ENCODE measurements around the gene KRT80.

KRT80 gene

GRCh38 chr12:52127683-52128450 is 63.9 kb downstream of the KRT80 start:
- no peak for DNase-seq

GRCh38 chr12:52126605-52127578 is 64.9 kb downstream of the KRT80 start:
- DNase-seq: no peak

GRCh38 chr12:52126050-52126604 is 65.7 kb downstream of the KRT80 start:
- DNase-seq: no peak

- no peak for DNase-seq
Observed at GRCh38 chr12:52125476-52125900, 66.3 kb downstream of the KRT80 start.

DNA sequence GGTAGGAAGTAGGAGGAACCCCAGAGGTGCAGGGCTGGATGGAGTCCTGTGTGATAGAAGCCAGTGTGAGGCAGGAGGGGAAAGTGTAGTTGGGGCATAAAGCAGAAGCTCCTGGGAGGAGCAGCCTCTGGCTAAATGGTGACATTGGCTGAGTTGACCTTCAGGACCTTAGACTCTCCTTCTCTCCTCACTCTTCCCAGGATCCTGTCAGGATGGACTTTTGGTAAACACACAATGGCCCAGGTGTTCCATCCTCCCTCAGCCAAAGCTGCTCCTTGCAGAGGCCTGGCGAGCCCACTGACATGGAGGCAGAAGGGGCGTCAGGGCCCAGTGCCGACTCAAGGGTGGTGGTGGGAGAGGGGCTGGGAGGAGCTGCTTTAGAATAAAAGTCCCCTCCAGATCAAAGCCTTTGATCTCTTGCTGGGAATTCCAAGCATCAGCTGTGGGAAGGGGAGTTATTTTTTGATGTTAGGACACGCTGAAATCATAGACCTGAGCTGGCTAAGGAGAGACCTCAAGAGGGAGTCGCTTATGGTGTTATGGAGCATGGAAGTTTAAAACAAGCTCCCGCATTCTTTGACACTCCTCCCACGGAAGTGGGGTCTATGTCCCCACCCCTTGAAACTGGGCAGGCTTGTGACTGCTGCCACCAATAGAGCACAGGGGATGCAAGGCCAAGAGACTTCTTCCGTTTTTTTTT is 68.2 kb downstream of the KRT80 start:
- no peak for DNase-seq

GRCh38 chr12:52122904-52123303 is 68.9 kb downstream of the KRT80 start:
- DNase-seq: no peak

- no peak for DNase-seq
Observed at GRCh38 chr12:52122540-52122871, 69.3 kb downstream of the KRT80 start.

GRCh38 chr12:52121824-52122539 is 69.8 kb downstream of the KRT80 start:
- peak; percentile 69 for DNase-seq

GRCh38 chr12:52120951-52121823 is 70.6 kb downstream of the KRT80 start:
- DNase-seq: no peak

- DNase-seq: no peak
Observed at GRCh38 chr12:52119398-52120254, 72.2 kb downstream of the KRT80 start.

All from right forelimb (tissue), 1 donor.